HG03354 (cell line): ENCODE data around the gene KCP.
A peak's percentile ranks its signal among the peaks of the same experiment; 100 is the strongest.

Experiments
- ATAC-seq: cut with Tn5 transposase; IDR thresholded peaks from one replicate; pipeline ENCODE4 v1.9.1; 2021; ENCODE audit warnings: mild to moderate bottlenecking; ENCODE audit not compliant: unreplicated experiment, poor library complexity, severe bottlenecking

Gene KCP

GRCh38 chr7:128939861-128940410, 29.4 kb upstream of the KCP start:
- peak; percentile 30 for ATAC-seq

GRCh38 chr7:128939075-128939860, 28.8 kb upstream of the KCP start:
- ATAC-seq, result peak; percentile 11

- ATAC-seq, result peak; percentile 5
Observed at GRCh38 chr7:128938544-128939074, 28.1 kb upstream of the KCP start.

- peak; percentile 9 for ATAC-seq
Observed at GRCh38 chr7:128937647-128938543, 27.4 kb upstream of the KCP start, which contains the start of gene IRF5. Gene IRF5, plus strand, starts transcription at chr7:128937927. Its CDS starts 4,155 bp downstream, at chr7:128942082.

GRCh38 chr7:128937271-128937646, 26.8 kb upstream of the KCP start:
- no peak for ATAC-seq

GRCh38 chr7:128936798-128937197, 26.3 kb upstream of the KCP start:
- no peak for ATAC-seq

- ATAC-seq, result no peak
Observed at GRCh38 chr7:128935342-128935730, 24.8 kb upstream of the KCP start.

- ATAC-seq, result peak; percentile 42
Observed at GRCh38 chr7:128934361-128935341, 24.1 kb upstream of the KCP start.

GRCh38 chr7:128933180-128933891, 22.8 kb upstream of the KCP start:
- peak; percentile 32 for ATAC-seq

- no peak for ATAC-seq
Observed at GRCh38 chr7:128932862-128933179, 22.3 kb upstream of the KCP start.

- no peak for ATAC-seq
Observed at GRCh38 chr7:128931965-128932861, 21.7 kb upstream of the KCP start.

GRCh38 chr7:128931190-128931798, 20.8 kb upstream of the KCP start:
- ATAC-seq, result no peak

GRCh38 chr7:128928882-128929788, 18.6 kb upstream of the KCP start:
- ATAC-seq, result no peak

GRCh38 chr7:128928159-128928813, 17.8 kb upstream of the KCP start:
- no peak for ATAC-seq

- no peak for ATAC-seq
Observed at GRCh38 chr7:128924707-128925588, 14.4 kb upstream of the KCP start.
